Tibial nerve (tissue), 4 donors: ENCODE data around the gene HSH2D.

ENCODE experiments used
- CTCF ChIP-seq, 5 experiments: fragments of 200-600 bp in 3 of 5; fragments of 450-650 bp in 2 of 5; sonication (generic) in 3 of 5; IDR thresholded peaks; one replicate each; pipeline ENCODE4 v1.5.1; 2016 to 2019; ENCODE audit warnings: antibody characterized with exemption in 5 of 5, mild to moderate bottlenecking in 3 of 5, moderate library complexity in 2 of 5
- EP300 ChIP-seq, 2 donors: sonication (generic); formaldehyde crosslinking; IDR thresholded peaks; one replicate each; pipeline ENCODE4 v1.6.1; 2017; ENCODE audit warnings: antibody characterized with exemption in 2 of 2, mild to moderate bottlenecking in 1 of 2
- POLR2A ChIP-seq, 2 donors: fragments of 450-650 bp; IDR thresholded peaks; one replicate each; pipeline ENCODE4 v1.6.1; 2017; ENCODE audit warnings: antibody characterized with exemption in 2 of 2, mild to moderate bottlenecking in 2 of 2, moderate library complexity in 2 of 2

- TF ChIP-seq CTCF (IDR thresholded peaks at IDR 0.05), result no peak
- TF ChIP-seq EP300 (IDR thresholded peaks at IDR 0.05), result no peak
- no peak for TF ChIP-seq POLR2A (IDR thresholded peaks at IDR 0.05)
Observed at GRCh38 chr19:16125737-16126495, 17.6 kb upstream of the HSH2D start.
